Activated T-cell treated with anti-CD3 and anti-CD28 coated beads, Interleukin-2, amount 50 U/mL, for 4 hours (primary cell): Measurements from ENCODE around the gene TULP1. TPM values are rescaled to one million over a fixed set of nuclear protein-coding genes. Genes with fewer than 3 reads are reported as not detected.
A peak's percentile ranks its signal among the peaks of the same experiment; 100 is the strongest.

ENCODE experiments used
- ATAC-seq, 2 donors: fragments of 200-7000 bp; cut with Tn5 transposase; one replicate each; pipeline ENCODE4 v1.10.0; 2021
- DNase-seq: peaks from one replicate; pipeline ENCODE4 v3.0.0-alpha.2; 2020
- H3K27me3 Mint-ChIP-seq: one replicate; pipeline ENCODE4 v1.8.0; 2021; ENCODE audit warnings: low read depth, mixed read lengths
- H3K36me3 Mint-ChIP-seq: one replicate; pipeline ENCODE4 v1.8.0; 2022; ENCODE audit warnings: mixed read lengths; ENCODE audit not compliant: insufficient read depth
- H3K4me1 Mint-ChIP-seq: one replicate; pipeline ENCODE4 v1.8.0; 2021; ENCODE audit warnings: low read depth, mixed read lengths
- H3K4me3 Mint-ChIP-seq: one replicate; pipeline ENCODE4 v1.8.0; 2021; ENCODE audit warnings: mild to moderate bottlenecking, moderate library complexity, mixed read lengths
- H3K9me3 Mint-ChIP-seq: one replicate; pipeline ENCODE4 v1.8.0; 2021; ENCODE audit warnings: mixed read lengths
- total RNA-seq, 3 donors: library from RNA; stranded (reverse); gene quantifications; one replicate each; pipeline ENCODE4 v1.2.1, GENCODE V29; 2021

Gene TULP1
- total RNA-seq, 3 donors from 2014 or later: not detected

GRCh38 chr6:35461270-35461669 is 51.4 kb downstream of the TULP1 start:
- ATAC-seq: no peak
- H3K9me3 Mint-ChIP-seq: no peaks in the 10 kb centered on the region
- H3K4me3 Mint-ChIP-seq: no peak overlapping the region
- H3K4me1 Mint-ChIP-seq: no peaks in the 10 kb centered on the region
- H3K36me3 Mint-ChIP-seq: peaks cover 20% of the 10 kb centered on the region
- H3K27me3 Mint-ChIP-seq: no peaks in the 10 kb centered on the region
- no peak for DNase-seq

GRCh38 chr6:35457907-35458306 is 54.8 kb downstream of the TULP1 start:
- Mint-ChIP-seq H3K4me1 (peaks cover 13% of the 10 kb centered on the region), H3K27me3 (no peaks in the 10 kb centered on the region), H3K9me3 (no peaks in the 10 kb centered on the region), H3K36me3 (peaks cover 20% of the 10 kb centered on the region), H3K4me3 (no peak overlapping the region)
- ATAC-seq (no peak), DNase-seq (no peak)

- ATAC-seq: no peak
- no peak for DNase-seq
- no peaks in the 10 kb centered on the region for H3K27me3 Mint-ChIP-seq
- no peaks in the 10 kb centered on the region for H3K9me3 Mint-ChIP-seq
- H3K4me1 Mint-ChIP-seq: peaks cover 26% of the 10 kb centered on the region
- no peak overlapping the region for H3K4me3 Mint-ChIP-seq
- peaks cover 13% of the 10 kb centered on the region for H3K36me3 Mint-ChIP-seq
These were observed 58.1 kb downstream of the TULP1 start for GRCh38 chr6:35454391-35455110.

GRCh38 chr6:35453236-35453635 is 59.5 kb downstream of the TULP1 start:
- DNase-seq (no peak), ATAC-seq (no peak)
- H3K9me3 Mint-ChIP-seq: no peaks in the 10 kb centered on the region
- H3K4me3 Mint-ChIP-seq: peak overlapping the region; percentile 83
- no peaks in the 10 kb centered on the region for H3K27me3 Mint-ChIP-seq
- H3K36me3 Mint-ChIP-seq: peaks cover 9% of the 10 kb centered on the region
- peaks cover 27% of the 10 kb centered on the region for H3K4me1 Mint-ChIP-seq

GRCh38 chr6:35452183-35453090 is 60.3 kb downstream of the TULP1 start, which contains the start of gene FANCE:
Gene FANCE (plus strand): TSS chr6:35452338. CDS start chr6:35452546, 208 bp downstream.
- ATAC-seq (peak; percentile 85), DNase-seq (peak; percentile 86)
- Mint-ChIP-seq H3K9me3 (no peaks in the 10 kb centered on the region), H3K4me1 (peaks cover 27% of the 10 kb centered on the region), H3K4me3 (peak within 1 kb of the TSS; percentile 83), H3K36me3 (peaks cover 9% of the 10 kb centered on the region), H3K27me3 (no peaks in the 10 kb centered on the region)

- Mint-ChIP-seq H3K9me3 (no peaks in the 10 kb centered on the region), H3K36me3 (peaks cover 9% of the 10 kb centered on the region), H3K4me3 (peak overlapping the region; percentile 83), H3K27me3 (no peaks in the 10 kb centered on the region), H3K4me1 (peaks cover 27% of the 10 kb centered on the region)
- no peak for ATAC-seq
- DNase-seq: no peak
These were observed 61.1 kb downstream of the TULP1 start for GRCh38 chr6:35451354-35452182.

- no peaks in the 10 kb centered on the region for H3K36me3 Mint-ChIP-seq
- peaks cover 24% of the 10 kb centered on the region for H3K4me1 Mint-ChIP-seq
- H3K27me3 Mint-ChIP-seq: no peaks in the 10 kb centered on the region
- ATAC-seq (peak; percentile 56 to 61), DNase-seq (peak; percentile 11)
- no peaks in the 10 kb centered on the region for H3K9me3 Mint-ChIP-seq
- H3K4me3 Mint-ChIP-seq: no peak overlapping the region
These were observed 63.3 kb downstream of the TULP1 start for GRCh38 chr6:35449287-35449881.

GRCh38 chr6:35448191-35448590 is 64.5 kb downstream of the TULP1 start:
- Mint-ChIP-seq H3K36me3 (no peaks in the 10 kb centered on the region), H3K4me3 (no peak overlapping the region), H3K4me1 (peaks cover 17% of the 10 kb centered on the region), H3K9me3 (no peaks in the 10 kb centered on the region), H3K27me3 (no peaks in the 10 kb centered on the region)
- DNase-seq: no peak
- no peak for ATAC-seq

Other genes with a start within 250 kb of the TULP1 start
- gene DEF6, start 215.1 kb downstream of the TULP1 start, total RNA-seq: 10 to 100 TPM; 63.0 to 72.7 (median 68.9) TPM
- gene PPARD, start 170.3 kb downstream of the TULP1 start, total RNA-seq: 10 to 100 TPM; 15.4 to 17.4 (median 16.9) TPM
- 10 to 100 TPM; 23.1 to 26.6 (median 24.8) TPM for gene FANCE, start 60.6 kb downstream of the TULP1 start, total RNA-seq
- 1,000 to 10,000 TPM; 1,745 to 1,992 (median 1,956) TPM for gene RPL10A, start 44.5 kb downstream of the TULP1 start, total RNA-seq
- gene TEAD3, start 15.8 kb downstream of the TULP1 start, total RNA-seq: 1 to 10 TPM in 2 of 3 donors, under 1 TPM in 1; 0.94 to 2.2 (median 1.4) TPM
- 10 to 100 TPM; 46.5 to 62.3 (median 59.9) TPM for gene FKBP5, start 176.0 kb upstream of the TULP1 start, total RNA-seq
- gene ARMC12, start 224.1 kb upstream of the TULP1 start, total RNA-seq: under 1 TPM in 2 of 3 donors, not detected in 1; 0.32 to 0.43 TPM